NB4 (cell line): Measurements from ENCODE around the gene METRNL.

ENCODE experiments used
- DNase-seq: peaks from one replicate; pipeline ENCODE4 v3.0.0; 2010; ENCODE audit warnings: low read depth
- H3K4me3 ChIP-seq: one replicate; pipeline ENCODE4 v1.5.1; 2011; ENCODE audit warnings: mild to moderate bottlenecking, low read depth, low read length, moderate library complexity
- CTCF ChIP-seq: IDR thresholded peaks from one replicate; pipeline ENCODE4 v1.5.1; 2012; ENCODE audit warnings: low read depth, low read length
- MAX ChIP-seq: IDR thresholded peaks from 2 replicates; pipeline ENCODE4 v1.6.1; 2011; ENCODE audit warnings: low read depth, low read length
- MYC ChIP-seq: IDR thresholded peaks from 2 replicates; pipeline ENCODE4 v1.6.1; 2011; ENCODE audit warnings: low read depth, low read length
- POLR2A ChIP-seq: IDR thresholded peaks from 2 replicates; pipeline ENCODE4 v1.6.1; 2011; ENCODE audit warnings: mild to moderate bottlenecking; ENCODE audit not compliant: insufficient read length; ENCODE audit errors: extremely low read depth

The METRNL gene

GRCh38 chr17:83070800-83071341, 8.5 kb upstream of the METRNL start:
- no peak overlapping the region for H3K4me3 ChIP-seq
- TF ChIP-seq MAX: no peak
- TF ChIP-seq MYC: no peak
- no peak for TF ChIP-seq CTCF
- no peak for TF ChIP-seq POLR2A
- DNase-seq: no peak

GRCh38 chr17:83071365-83071764, 8.0 kb upstream of the METRNL start:
- no peak overlapping the region for H3K4me3 ChIP-seq
- TF ChIP-seq MYC: no peak
- no peak for TF ChIP-seq CTCF
- TF ChIP-seq MAX: no peak
- TF ChIP-seq POLR2A: no peak
- DNase-seq: no peak

GRCh38 chr17:83071966-83072562, 7.3 kb upstream of the METRNL start:
- TF ChIP-seq CTCF (no peak), MAX (peak; percentile 89), POLR2A (no peak), MYC (peak; percentile 72; the same call in 1 of the 2 replicates)
- no peak overlapping the region for H3K4me3 ChIP-seq
- DNase-seq: peak; percentile 85

- TF ChIP-seq MYC (no peak), CTCF (no peak), MAX (no peak), POLR2A (no peak)
- no peak for DNase-seq
- no peak overlapping the region for H3K4me3 ChIP-seq
Observed at GRCh38 chr17:83072600-83073358, 6.6 kb upstream of the METRNL start.

- DNase-seq: peak; percentile 65
- TF ChIP-seq CTCF: peak; percentile 6
- no peak; the same call in 1 of the 2 replicates for TF ChIP-seq MYC
- TF ChIP-seq MAX: no peak
- no peak overlapping the region for H3K4me3 ChIP-seq
Observed at GRCh38 chr17:83073389-83074063, 5.9 kb upstream of the METRNL start.
